Measurements from ENCODE around the gene PCNX3. TPM values are rescaled to one million over a fixed set of nuclear protein-coding genes. Genes with fewer than 3 reads are reported as not detected.
"Not testable (repeated sequence)": the region's sequence is repeated elsewhere in the genome, so short reads cannot be mapped to it uniquely, and the experiment has no call there.

The PCNX3 gene
- total RNA-seq, 1 experiment from 2014 or later: 53.5 TPM

DNA sequence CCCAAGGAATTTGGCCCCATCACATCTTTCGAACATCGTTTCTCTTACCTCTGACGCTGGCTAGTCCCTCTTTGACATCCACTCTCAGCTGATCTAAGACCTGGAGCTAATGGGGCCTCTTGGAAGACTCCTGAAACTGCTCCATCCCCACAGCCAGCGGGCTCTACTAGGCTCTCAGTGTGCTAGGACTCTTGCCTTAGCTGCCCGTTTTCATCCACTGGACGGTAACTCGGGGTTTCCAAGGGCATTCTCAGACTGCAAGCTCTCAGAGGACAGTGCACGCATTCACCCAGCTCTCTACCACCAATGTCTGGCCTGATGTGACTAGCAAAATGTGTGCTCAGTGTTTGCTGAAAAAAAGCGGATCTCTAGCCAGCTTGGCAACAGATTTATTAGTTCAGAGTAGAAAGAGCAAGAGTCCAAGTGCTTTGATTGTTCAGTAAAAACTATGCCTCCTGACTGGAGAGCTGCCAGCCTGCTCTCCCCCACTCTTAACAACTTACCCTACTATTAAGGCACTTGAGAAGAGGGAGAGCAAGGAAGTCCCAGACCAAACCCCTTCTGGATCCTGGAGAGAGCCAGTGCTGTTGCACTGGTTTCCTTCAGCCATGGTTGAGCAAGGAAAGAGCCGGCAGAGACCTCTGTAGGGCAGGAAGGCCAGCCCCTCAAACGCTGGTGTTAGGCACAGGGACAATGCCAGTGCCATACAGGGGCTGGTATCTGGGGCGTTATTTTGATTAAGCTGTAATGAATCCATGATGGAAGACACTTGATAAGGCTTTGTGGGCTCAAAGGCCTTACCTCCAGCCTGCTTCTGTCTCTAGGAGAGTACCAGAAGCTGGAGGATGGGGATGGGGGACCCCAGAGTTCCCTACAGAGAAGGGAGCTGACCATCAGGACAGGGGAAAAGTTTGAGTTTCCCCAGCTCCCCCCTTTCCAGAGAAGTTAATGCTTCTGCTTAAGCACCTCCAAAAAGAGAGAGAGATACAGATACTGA, 38.0 kb downstream of the PCNX3 start:
- DNase-seq (ENCODE audit: low read depth): no peak

DNA sequence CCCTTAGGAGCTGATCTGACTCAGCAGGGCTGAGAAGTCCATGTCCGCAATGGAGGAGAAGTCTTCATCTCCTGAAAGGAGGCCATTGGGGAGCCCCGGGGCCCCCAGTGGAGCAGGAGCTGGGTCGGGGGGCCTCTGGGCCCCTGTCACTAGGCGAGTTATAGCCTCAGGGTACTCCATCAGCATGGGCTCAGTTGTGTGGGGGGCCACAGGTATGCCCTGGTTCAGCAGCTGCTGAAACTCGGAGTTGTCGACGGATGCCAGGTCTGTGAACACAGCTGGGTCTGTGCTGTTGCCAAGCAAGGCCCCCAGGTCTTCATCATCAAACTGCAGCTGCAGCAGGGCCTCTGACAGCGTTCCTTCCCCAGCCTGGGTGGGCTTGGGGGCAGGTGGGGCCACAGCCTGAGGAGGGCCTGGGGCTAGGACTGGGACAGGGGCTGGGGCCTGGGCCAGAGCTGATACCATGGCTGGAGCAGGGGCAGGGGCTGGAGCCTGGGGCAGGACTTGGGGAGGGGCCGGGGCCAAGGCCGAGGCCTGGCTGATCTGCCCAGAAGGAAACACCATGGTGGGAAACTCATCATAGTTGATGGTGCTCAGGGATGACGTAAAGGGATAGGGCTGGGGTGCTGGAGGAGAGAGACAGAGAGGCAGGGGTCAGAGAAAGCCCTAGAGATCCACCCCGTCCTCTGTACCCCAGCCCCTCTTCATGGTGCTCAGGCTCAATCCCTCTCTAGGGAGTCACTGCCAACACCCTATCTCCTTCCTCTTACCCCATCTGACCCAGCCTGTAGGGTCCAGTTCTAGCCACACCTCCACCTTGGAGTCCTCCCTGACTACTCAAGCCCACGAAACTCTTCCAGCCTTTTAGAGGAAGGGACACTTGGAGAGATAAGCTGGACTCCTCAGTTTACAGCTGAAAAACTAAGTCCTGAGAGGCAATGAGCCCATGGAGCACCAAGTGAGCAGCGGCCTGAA, 39.1 kb downstream of the PCNX3 start:
- DNase-seq (ENCODE audit: low read depth): no peak

DNA sequence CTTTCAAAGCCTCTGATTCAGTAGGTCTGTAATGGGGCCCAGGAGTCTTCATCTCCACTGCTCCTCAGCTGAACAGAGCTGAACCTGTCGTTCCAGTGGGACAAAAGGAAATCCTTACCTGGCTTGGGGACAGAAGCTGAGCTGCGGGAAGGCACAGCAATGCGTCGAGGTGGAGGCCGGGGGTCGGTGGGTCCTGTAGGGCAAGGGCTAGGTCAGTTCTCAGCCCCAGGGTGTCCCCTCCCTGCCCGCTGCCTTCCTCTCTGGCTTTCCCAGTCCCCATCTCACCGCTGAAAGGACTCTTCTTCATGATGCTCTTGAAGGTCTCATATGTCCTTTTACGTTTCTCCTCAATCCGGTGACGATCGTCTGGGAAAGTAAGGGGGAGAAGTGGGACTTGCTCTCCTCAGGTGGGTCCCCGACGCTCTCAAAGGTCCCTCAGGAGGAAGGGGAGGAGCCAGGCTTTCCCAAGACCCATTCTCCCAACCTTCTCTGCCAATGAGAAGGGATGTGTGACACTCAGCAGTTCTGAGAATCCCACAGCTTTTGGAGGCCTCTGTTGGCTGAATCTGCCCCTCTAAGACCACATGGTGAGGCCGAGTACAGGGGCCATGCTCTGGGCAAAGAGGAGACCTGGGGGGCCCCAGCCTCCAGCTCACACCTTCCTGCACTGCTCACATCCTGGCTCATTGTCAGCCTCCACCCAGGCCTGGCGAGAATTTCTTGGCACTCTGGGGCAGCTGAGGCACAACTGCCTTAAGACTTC, 40.2 kb downstream of the PCNX3 start:
- no peak for DNase-seq (ENCODE audit: low read depth)

DNA sequence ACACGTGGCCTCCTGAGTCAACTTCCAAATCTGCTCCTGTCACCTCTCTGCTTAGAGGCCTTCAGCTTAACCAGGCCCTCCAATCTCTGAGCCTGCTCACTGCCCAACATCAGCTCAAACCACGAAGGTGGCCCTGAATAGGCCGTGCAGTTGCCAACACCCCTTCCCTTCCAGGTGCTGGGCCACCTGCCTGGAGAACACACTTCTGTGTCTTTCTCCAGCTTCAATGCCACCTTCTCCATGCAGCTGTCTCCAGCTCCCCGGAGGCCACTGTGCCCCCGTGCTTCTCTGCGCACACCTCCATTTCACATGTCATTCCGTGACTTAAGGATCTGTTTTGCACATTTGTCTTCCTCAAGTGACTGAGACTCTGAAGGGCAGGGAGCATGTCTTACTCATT, 41.9 kb downstream of the PCNX3 start:
- no peak for DNase-seq (ENCODE audit: low read depth)

DNA sequence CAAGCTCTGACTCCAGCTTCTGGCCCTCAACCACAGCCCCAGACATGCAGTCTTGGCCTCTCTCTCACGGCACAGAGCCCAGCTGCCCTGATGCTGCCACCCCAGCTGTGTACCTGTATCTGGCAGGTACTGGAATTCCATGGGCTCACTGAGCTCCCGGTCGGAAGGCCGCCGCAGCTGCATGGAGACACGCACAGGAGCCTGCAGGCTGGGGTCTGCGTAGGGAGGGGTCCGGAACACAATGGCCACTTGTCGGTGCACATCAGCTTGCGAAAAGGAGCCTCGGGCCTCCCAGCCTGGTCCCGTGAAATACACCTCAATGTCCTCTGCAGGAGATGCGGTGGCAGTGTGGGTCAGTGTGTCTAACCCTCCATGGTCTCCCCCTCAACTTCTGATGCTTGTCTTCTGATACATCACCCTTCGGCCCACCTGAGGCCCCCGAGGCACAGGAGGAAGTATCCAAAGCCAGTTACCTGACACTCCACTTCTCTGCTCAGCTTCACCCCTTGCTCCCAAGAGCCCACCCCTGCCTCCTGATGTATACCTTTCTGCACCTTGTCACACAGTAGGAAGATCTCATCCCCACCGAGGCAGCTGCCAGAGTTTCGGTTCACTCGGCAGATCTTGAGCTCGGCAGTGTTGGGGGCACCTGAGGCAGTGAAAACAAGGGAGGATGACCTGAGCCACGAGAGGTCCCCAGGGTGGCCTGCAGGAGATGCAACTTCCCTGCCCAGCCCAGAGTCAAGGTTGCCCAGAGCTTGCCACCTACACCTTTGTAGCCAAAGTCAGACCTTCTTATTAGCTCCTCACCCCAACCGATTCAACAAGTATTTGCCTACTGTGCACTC, 42.8 kb downstream of the PCNX3 start:
- no peak for DNase-seq (ENCODE audit: low read depth)

DNA sequence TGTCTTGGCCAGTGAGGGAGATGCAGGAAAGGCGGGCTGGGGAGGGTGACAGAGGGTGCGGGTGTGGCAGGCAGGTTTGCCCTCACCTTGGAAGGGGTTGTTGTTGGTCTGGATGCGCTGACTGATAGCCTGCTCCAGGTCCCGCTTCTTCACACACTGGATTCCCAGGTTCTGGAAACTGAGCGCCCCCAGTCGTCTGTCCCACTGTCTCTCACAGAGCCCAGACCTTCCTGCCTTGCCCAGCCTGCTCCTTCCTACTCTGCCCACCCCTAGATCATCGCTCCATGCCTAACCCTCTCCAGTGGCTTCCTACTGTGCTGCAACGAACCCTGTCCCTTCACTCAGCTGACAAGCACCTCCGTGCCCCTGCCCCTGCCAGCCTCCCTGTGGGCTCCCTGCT, 44.5 kb downstream of the PCNX3 start:
- no peak for DNase-seq (ENCODE audit: low read depth)

DNA sequence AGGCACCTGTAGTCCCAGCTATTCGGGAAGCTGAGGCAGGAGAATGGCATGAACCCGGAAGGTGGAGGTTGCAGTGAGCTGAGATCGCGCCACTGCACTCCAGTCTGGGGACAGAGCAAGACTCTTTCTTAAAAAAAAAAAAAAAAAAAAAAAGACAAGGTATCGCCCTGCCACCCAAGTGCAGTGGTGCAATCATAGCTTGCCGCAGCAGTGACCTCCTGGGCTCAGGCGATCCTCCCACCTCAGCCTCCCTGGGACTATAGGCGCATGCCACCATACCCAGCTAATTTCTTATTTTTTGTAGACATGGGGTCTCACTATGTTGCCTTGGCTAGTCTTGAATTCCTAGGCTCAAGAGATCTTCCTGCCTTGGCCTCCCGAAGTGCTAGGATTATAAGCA, 45.3 kb downstream of the PCNX3 start:
- DNase-seq (ENCODE audit: low read depth): not testable (repeated sequence)

DNA sequence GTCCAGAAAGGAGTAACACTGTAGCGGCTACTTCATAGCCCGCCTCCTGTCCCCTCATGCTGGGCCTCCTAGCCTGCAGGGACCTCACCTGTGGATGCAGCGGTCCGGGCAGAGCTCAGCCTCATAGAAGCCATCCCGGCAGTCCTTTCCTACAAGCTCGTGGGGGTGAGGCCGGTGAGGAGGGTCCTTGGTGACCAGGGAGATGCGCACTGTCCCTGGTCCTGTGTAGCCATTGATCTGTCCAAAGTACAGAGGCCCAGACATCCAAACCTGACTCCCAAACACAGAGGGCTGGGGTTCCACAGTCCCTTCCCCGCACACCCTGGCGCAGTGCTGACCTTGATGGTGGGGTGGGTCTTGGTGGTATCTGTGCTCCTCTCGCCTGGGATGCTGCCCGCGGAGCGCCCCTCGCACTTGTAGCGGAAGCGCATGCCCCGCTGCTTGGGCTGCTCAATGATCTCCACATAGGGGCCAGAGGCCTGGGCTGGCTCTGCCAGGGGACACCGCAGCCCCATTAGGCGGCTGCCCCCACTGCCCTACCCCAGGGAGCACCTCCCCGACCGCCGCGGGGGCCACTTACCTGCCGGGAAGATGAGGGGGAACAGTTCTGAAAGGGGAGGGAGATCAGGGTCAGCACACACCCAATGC, 46.1 kb downstream of the PCNX3 start:
- no peak for DNase-seq (ENCODE audit: low read depth)

DNA sequence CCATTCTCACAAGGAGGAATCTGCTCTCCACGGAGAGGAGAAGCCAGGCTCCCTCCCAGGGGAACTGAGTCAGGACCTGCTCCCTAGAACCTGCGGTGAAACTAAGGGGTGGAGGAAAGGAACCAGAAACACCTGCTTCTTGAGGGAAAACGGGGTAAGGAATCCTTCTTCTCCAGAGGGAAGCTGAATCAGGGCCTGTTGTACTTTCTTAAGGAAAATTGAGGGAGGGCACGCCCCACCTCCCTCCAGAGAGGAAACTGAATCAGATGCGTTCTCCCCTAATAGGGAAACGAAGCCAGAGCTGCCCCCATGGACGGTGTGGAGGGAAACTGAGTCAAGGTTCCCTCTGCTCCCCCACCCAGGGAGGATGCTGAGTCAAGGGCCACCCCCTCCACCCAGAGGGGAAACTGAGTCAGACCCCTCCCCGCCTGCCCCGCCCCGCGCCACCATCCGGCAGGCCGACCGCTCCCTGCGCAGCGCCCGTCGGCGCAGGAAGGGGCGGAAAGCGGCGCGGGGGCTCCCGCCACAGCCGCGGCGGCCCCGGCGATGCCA, 46.7 kb downstream of the PCNX3 start:
- DNase-seq (ENCODE audit: low read depth): no peak

DNA sequence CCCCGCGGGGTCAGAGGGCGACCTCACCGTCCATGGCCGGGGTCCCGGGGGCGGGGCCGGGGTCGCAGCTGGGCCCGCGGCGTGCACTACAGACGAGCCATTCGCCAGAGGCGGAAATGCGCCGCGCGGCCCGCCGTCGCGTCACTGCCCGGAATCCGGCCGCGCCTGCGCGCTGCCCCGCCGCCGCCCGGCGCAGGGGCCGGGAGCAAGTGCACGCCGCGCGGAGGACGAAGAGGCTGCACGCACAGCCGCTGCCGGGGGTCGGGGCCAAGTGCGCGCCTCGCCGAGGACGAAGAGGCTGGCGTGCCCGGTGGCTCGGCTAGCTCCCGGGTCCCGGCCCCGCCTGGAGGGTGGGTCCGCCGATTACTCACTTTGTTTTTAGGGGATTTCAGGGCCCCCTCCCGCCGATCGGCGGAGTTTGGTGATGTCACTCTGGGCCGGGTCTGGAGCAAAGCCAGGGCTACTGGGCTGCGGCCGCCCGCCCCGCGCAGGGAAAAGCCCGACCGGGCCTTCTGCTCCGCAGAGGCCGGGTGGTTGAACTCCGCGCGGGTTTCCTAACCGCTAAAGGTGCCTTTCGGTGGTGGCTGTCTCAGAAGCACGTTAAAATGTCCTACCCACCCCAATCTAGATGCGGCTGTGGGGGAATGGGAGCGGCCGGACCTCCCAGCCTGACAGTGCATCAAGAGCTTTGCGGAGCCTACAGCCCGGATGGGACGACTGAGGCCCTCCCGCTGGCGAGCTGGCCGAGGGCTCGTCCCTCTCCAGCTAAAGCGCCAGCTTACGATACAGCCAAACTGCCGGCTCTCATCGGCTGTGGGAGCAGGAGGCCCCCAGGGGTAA, 47.4 kb downstream of the PCNX3 start, which contains the start of gene RELA:
TSS of gene RELA (minus strand) at position 118 of the 840 bp plus-strand sequence. CDS start at position 34, 84 bp downstream.
- DNase-seq (ENCODE audit: low read depth): peak; percentile 89

DNA sequence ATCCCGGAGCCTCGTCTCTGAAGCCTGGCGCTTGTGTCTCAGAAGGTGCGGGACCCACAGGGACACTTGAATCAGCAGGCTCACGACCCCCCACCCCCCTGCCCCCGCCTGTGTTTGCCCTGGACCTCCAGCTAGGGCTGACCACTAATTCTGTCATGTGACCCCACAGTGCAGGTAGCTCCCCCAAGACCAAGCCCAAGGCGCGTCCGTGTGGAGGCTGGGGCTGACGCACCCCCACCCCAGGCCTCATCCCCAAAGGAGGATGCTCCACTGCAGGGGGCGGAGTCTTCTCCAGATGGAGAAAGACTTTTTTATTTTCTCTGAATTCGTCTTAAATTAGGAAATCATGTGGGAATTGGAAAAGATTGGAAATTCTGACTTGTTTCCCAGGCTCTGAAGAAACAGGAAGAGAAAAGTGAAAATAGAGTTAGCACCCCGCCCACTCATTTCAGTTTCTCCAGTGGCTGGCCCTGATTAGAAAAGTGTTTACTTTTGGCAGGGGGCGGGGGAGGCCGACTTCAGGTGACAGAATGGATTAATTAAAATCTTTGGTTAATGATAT, 48.1 kb downstream of the PCNX3 start:
- no peak for DNase-seq (ENCODE audit: low read depth)

DNA sequence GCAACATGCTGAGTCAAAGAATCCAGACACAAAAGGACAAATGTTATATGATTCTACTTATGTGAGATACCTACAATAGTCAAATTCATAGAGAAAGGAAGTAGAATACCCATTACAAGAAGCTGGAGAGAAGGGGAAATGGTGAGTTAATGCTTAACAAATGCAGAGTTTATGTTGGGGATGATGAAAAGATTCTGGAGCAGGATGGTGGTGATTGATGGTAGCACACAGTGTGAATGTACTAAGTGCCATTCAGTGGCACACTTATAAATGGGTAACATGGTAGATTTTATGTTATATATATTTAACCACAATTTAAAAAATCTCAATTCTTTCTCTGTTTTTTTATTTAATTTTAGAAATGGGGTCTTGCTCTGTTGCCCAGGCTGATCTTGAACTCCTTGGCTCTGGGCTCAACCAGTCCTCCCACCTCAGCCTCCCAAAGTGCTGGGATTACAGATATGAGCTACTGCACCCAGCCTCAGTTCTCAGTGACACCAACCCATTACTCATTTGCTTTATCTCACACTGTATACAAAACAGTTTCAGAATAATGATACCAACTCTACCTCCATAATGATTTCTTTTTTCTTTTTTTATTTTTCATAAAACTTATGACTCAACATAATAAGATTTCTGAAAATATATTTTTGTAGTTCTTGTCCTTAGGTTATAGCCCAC, 56.7 kb downstream of the PCNX3 start:
- DNase-seq (ENCODE audit: low read depth): no peak

DNA sequence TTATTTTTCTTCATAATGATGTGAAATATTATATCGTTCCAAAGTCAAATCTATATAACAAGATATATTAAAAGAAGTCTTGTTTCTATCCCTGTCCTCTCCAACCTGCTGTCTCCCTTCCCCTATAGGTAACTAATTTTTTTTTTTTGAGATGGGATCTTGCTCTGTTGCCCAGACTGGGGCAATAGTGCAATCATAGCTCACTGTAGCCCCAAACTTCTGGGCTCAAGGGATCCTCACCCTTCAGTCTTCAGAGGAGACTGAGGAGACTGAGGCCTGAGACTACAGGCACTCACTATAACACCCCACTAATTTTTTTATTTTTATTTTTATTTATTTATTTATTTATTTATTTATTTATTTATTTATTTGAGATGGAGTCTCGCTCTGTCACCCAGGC, 57.4 kb downstream of the PCNX3 start:
- no peak for DNase-seq (ENCODE audit: low read depth)

DNA sequence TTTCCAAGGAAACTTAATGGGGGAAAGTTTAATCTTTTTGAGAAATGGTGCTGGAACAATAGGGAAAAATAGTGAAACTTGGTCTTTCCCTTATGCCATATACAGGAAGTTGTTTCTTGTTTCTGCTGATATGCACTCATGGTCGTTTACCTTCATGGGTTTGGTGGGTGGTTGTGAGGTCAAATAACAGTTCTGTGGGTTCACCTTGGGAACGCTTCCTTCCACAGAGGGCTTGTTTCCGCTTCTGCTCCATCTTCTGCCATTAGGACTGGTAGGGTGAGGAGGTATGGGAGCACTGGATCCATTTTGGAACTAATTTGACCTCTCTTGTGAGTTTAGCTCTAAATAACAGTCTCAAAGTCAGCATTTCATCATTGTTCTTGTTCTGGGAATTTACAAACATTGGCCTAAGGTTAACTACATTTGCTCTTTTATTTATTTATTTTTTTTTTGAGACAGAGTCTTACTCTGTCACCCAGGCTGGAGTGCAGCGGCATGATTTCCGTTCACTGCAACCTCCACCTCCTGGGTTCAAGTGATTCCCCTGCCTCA, 64.7 kb downstream of the PCNX3 start:
- no peak for DNase-seq (ENCODE audit: low read depth)

DNA sequence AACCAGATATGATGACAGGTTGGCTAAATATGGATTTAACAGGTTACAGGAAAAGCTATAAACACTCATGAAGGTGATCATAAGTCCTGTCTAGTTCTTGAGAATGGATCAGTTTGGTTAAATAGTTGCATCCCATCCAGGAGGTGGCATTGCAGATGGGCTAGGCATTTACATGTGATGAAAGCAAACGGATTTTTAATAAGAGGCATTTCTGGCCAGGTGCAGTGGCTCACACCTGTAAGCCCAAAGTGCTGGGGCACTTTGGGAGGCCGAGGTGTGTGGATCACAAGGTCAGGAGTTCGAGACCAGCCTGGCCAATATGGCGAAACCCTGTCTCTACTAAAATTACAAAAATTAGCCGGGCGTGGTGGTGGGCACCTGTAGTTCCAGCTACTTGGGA, 67.9 kb downstream of the PCNX3 start:
- DNase-seq (ENCODE audit: low read depth): not testable (repeated sequence)

DNA sequence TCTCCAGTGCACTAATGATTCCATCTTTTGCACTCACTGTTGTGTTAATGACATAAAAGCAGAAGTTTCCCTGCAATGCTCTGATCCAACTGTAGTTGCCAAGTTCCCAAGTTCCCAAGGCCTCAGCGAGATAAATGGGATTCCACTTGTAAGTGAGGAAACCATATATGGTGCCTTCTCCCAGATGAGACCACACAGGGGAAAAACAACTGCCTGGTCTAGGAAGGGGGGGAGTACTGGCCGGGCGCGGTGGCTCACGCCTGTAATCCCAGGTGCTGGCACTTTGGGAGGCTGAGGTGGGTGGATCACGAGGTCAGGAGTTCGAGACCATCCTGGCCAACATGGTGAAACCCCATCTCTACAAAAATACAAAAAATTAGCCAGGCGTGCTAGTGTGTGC, 70.4 kb downstream of the PCNX3 start:
- DNase-seq (ENCODE audit: low read depth): no peak

Data from HT1080 (cell line).